ENCODE results near the gene SDE2. TPM values are rescaled to one million over a fixed set of nuclear protein-coding genes. Genes with fewer than 3 reads are reported as not detected.
"Not testable (repeated sequence)": the region's sequence is repeated elsewhere in the genome, so short reads cannot be mapped to it uniquely, and the experiment has no call there.

SDE2 gene
- total and polyA plus RNA-seq, 12 donors = 3.1 to 20.3 (median 13.1) TPM

DNA sequence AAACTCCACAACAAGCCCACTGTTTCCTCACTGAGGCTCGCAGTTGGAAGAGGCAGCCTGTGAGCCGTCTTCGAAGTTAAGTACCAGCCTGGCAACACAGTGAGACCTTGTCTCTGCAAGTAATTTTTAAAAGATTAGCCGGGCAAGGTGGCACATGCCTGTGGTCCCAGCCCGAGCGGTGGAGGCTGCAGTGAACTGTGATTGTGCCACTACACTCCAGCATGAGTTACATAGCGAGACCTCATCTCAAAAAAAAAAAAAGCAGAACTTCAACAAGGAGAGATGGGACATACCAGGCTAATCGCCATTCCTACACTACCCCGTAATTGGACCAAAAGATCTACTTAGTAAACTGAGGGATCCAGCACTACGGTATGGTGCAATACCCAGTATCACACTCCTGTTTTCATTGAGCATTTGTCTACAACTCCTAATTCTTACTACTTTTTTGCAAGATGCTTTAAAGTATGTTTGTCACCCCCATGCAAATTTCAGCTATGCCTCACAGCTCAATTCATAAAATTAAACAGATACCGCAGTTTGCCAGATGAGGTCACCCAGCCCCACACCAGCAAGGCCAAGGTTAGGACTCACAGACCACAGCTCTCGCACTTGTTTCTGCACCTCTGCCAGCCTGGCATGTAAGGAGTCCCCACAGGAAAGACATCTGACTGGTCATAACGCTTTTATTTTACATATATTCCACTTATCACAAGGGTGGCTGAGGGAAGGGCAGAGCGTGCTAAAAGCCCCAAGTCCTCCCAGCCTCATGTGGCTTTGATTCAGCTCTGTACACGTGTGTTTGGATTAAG is 21.0 kb downstream of the SDE2 start:
- no peak for DNase-seq
- ATAC-seq = no peak
- H3K27ac ChIP-seq = no peak overlapping the region
- TF ChIP-seq, protein P1, sequence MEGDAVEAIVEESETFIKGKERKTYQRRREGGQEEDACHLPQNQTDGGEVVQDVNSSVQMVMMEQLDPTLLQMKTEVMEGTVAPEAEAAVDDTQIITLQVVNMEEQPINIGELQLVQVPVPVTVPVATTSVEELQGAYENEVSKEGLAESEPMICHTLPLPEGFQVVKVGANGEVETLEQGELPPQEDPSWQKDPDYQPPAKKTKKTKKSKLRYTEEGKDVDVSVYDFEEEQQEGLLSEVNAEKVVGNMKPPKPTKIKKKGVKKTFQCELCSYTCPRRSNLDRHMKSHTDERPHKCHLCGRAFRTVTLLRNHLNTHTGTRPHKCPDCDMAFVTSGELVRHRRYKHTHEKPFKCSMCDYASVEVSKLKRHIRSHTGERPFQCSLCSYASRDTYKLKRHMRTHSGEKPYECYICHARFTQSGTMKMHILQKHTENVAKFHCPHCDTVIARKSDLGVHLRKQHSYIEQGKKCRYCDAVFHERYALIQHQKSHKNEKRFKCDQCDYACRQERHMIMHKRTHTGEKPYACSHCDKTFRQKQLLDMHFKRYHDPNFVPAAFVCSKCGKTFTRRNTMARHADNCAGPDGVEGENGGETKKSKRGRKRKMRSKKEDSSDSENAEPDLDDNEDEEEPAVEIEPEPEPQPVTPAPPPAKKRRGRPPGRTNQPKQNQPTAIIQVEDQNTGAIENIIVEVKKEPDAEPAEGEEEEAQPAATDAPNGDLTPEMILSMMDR (IDR thresholded peaks at IDR 0.05) = no peak
- peaks cover 0 to 63% (median 17%) of the 10 kb centered on the region in 9 donors for H3K36me3 ChIP-seq
- intact Hi-C loops (cut with DNase I) = loop anchor here (2.0 to 10.0 kb wide), 16 partner anchors 56 to 663 kb away; partner anchors contain the start of genes SRP9 (in 5 of the 10) and PYCR2 (in 1 of the 10)
- H3K4me1 ChIP-seq = peaks cover 0 to 12% (median 0%) of the 10 kb centered on the region in 9 donors
- WGBS, 2 donors = 82 to 84% methylated on average over 15 of the region's 15 CpGs
- peaks cover 0 to 9% (median 0%) of the 10 kb centered on the region in 11 donors for H3K9me3 ChIP-seq
- no peaks in the 10 kb centered on the region for H3K27me3 ChIP-seq
- no peak overlapping the region for H3K4me3 ChIP-seq

DNA sequence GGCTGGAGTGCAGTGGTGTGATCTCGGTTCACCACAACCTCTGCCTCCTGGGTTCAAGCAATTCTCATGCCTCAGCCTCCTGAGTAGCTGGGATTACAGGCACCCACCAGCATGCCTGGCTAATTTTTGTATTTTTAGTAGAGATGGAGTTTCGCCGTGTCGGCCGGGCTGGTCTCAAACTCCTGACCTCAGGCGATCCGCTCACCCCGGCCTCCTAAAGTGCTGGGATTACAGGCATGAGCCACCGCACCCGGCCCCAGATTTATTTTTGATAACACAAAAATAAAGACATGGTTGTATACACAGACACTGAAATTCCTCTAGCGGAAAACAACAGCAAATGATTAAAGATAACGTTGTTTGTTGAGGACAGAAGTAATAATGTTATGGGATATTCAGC is 24.0 kb downstream of the SDE2 start:
- not testable (repeated sequence) for H3K27ac ChIP-seq, ATAC-seq, H3K27me3 ChIP-seq, DNase-seq, H3K4me3 ChIP-seq, H3K4me1 ChIP-seq, H3K9me3 ChIP-seq
- intact Hi-C loops (cut with DNase I) = loop anchor here (5.0 to 10.0 kb wide), 13 partner anchors 53 to 660 kb away; partner anchors contain the start of genes SRP9 (in 5 of the 10) and PYCR2 (in 1 of the 10)
- peaks cover 0 to 34% (median 5%) of the 10 kb centered on the region in 9 donors for H3K36me3 ChIP-seq
- WGBS, 2 donors = 95 to 97% methylated on average over 12 of the region's 12 CpGs

DNA sequence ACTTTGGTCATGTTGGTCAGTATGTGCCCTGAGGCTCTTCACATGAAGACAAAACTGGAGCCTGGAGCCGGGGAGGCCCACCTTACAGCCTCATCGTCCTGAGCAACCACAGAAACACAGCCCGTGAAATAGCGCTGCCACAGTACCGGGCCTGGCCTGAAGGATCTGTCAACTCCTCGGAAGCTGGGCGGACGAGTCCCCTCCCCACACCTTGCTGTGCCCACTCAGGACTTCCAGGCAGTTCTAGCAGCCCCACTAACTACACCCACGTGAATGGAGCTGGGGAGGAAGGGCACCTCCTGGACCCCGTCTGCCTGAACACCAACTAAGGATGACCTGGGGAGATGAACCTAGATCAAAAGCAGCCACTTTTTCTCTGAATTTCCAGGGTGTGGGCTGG is 24.7 kb downstream of the SDE2 start:
- 88 to 92% methylated on average over 9 to 10 of the region's 10 CpGs for WGBS, 2 donors
- DNase-seq (no peak), ATAC-seq (no peak)
- Histone ChIP-seq H3K4me3 (no peak overlapping the region), H3K4me1 (peaks cover 0 to 5% (median 0%) of the 10 kb centered on the region in 9 donors), H3K9me3 (no peaks in the 10 kb centered on the region), H3K27me3 (no peaks in the 10 kb centered on the region), H3K36me3 (peaks cover 0 to 27% (median 0%) of the 10 kb centered on the region in 9 donors), H3K27ac (no peak overlapping the region)
- TF ChIP-seq, protein P1 (IDR thresholded peaks at IDR 0.05) = no peak
- intact Hi-C loops (cut with DNase I) = loop anchor here in 9 of 10 donors (5.0 to 10.0 kb wide), 9 partner anchors 52 to 660 kb away; partner anchors contain the start of genes SRP9 (in 3 of the 9) and PYCR2 (in 1 of the 9)

DNA sequence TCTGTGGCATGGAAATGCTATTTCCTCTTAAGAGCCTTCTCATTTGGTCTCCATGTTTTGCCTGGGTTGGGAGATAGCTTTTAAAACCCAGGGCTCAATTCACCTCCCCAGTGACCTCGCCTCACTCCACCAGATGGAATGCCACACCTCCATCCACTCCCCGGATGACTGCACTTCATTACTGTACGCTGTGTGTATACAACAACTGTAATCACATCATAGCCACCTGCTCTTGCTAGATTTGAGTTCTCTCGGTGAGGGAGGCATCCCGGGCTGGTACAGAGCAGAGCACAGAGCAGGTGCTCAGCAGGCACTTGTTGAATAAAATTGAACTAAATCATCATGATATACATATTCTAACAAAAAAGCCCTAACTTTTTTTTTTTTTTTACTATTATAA is 26.0 kb downstream of the SDE2 start:
- no peaks in the 10 kb centered on the region for H3K27me3 ChIP-seq
- DNase-seq (no peak), ATAC-seq (no peak)
- 69 to 84% methylated on average over 5 of the region's 5 CpGs for WGBS, 2 donors
- no peak overlapping the region for H3K27ac ChIP-seq
- intact Hi-C loops (cut with DNase I) = loop anchor here in 9 of 10 donors (2.0 to 10.0 kb wide), 10 partner anchors 51 to 658 kb away; partner anchors contain the start of genes SRP9 (in 3 of the 9) and PYCR2 (in 1 of the 9)
- H3K9me3 ChIP-seq = no peaks in the 10 kb centered on the region
- H3K36me3 ChIP-seq = peaks cover 0 to 14% (median 0%) of the 10 kb centered on the region in 9 donors
- H3K4me1 ChIP-seq = peaks cover 0 to 5% (median 0%) of the 10 kb centered on the region in 9 donors
- TF ChIP-seq, protein P1 (IDR thresholded peaks at IDR 0.05) = no peak
- no peak overlapping the region for H3K4me3 ChIP-seq
